Endothelial cell of umbilical vein (primary cell): ENCODE data around the gene FNBP1. TPM values are rescaled to one million over a fixed set of nuclear protein-coding genes. Genes with fewer than 3 reads are reported as not detected.

Experiments used
- BruUV-seq: library from RNA; stranded (reverse); fragments of 400-500 nt; replicated peaks from 2 replicates; lab custom pipeline; 2021; lab: Mats Ljungman, UMichigan
- CTCF ChIA-PET: fragments of 300-600, 350-600 bp; sonication (Branson Sonifier 250); formaldehyde crosslinking; loops from one replicate; lab custom pipeline; 2021; ENCODE audit warnings: antibody characterized with exemption, inconsistent platforms; lab: Charles Lee
- POLR2A ChIA-PET: fragments of 300-600, 350-600 bp; sonication (Branson Sonifier 250); formaldehyde crosslinking; loops from one replicate; lab custom pipeline; 2021; ENCODE audit warnings: antibody characterized with exemption, inconsistent platforms; lab: Charles Lee
- DNase-seq: peaks from one replicate; pipeline ENCODE4 v3.0.0-alpha.2; 2011; ENCODE audit warnings: low read depth, low spot score
- FAIRE-seq: peaks from 2 replicates; lab custom pipeline; 2011; peaks lifted over from hg19 to GRCh38; lab: Jason Lieb, UNC
- H2AFZ ChIP-seq: 2 replicates; pipeline ENCODE4 v1.6.0; 2012; ENCODE audit warnings: low read depth, low read length, control low read depth, inconsistent platforms
- H3K27ac ChIP-seq: 2 replicates; pipeline ENCODE4 v1.5.1; 2011; ENCODE audit warnings: low read depth, mild to moderate bottlenecking, control low read depth, low read length, moderate library complexity; ENCODE audit not compliant: insufficient read depth
- H3K27me3 ChIP-seq, 2 experiments: 2 replicates each; pipeline versions ENCODE4 v1.6.0 to v1.6.1; 2011; ENCODE audit warnings: low read length in 2 of 2, mixed read lengths in 1 of 2; ENCODE audit not compliant: control insufficient read depth in 2 of 2, insufficient read depth in 2 of 2
- H3K36me3 ChIP-seq, 2 experiments: 2 replicates in 1 of 2; 3 replicates in 1 of 2; pipeline ENCODE4 v1.5.1; 2011; ENCODE audit warnings: low read length in 2 of 2, mild to moderate bottlenecking in 1 of 2, moderate library complexity in 1 of 2; ENCODE audit not compliant: control insufficient read depth in 2 of 2, insufficient read depth in 2 of 2; ENCODE audit errors: extremely low read depth in 1 of 2
- H3K4me1 ChIP-seq: 3 replicates; pipeline ENCODE4 v1.5.1; 2011; ENCODE audit warnings: mild to moderate bottlenecking, low read length; ENCODE audit not compliant: control insufficient read depth, insufficient read depth; ENCODE audit errors: extremely low read depth
- H3K4me2 ChIP-seq: 2 replicates; pipeline ENCODE4 v1.6.1; 2011; ENCODE audit warnings: low read length, control low read depth, mixed read lengths; ENCODE audit not compliant: insufficient read depth
- H3K4me3 ChIP-seq, 3 experiments: fragments of 200-600 bp in 1 of 3; sonication (generic), shearing (Covaris generic) in 1 of 3; replicated peaks in 1 of 3; 2 replicates each; pipeline ENCODE4 v1.5.1; 2011 to 2016; ENCODE audit warnings: control low read depth in 3 of 3, low read length in 3 of 3, mild to moderate bottlenecking in 2 of 3, inconsistent platforms in 1 of 3, low read depth in 1 of 3, moderate library complexity in 1 of 3; ENCODE audit not compliant: insufficient read depth in 1 of 3
- H3K79me2 ChIP-seq: 2 replicates; pipeline ENCODE4 v1.6.0; 2012; ENCODE audit warnings: low read length, inconsistent platforms; ENCODE audit not compliant: control insufficient read depth, insufficient read depth
- H3K9ac ChIP-seq: replicated peaks from 2 replicates; pipeline ENCODE3; 2011; ENCODE audit warnings: low read length, control low read depth; ENCODE audit not compliant: insufficient read depth; ENCODE audit errors: extremely low read depth
- H3K9me1 ChIP-seq: replicated peaks from 3 replicates; pipeline ENCODE4 v1.6.0; 2011; ENCODE audit warnings: mild to moderate bottlenecking, low read length; ENCODE audit not compliant: control insufficient read depth, insufficient read depth; ENCODE audit errors: extremely low read depth
- H3K9me3 ChIP-seq: replicated peaks from 2 replicates; pipeline ENCODE4 v1.5.1; 2012; ENCODE audit warnings: low read length, inconsistent platforms; ENCODE audit not compliant: control insufficient read depth, insufficient read depth
- H4K20me1 ChIP-seq: replicated peaks from 2 replicates; pipeline ENCODE3; 2011; ENCODE audit warnings: mild to moderate bottlenecking, low read length; ENCODE audit not compliant: control insufficient read depth, insufficient read depth; ENCODE audit errors: extremely low read depth
- EZH2 ChIP-seq: IDR thresholded peaks from 2 replicates; pipeline ENCODE4 v1.6.1; 2012; ENCODE audit warnings: borderline replicate concordance, low read depth, mild to moderate bottlenecking, moderate library complexity, low read length, inconsistent platforms; ENCODE audit not compliant: severe bottlenecking
- FOS ChIP-seq: IDR thresholded peaks from 2 replicates; pipeline ENCODE4 v1.6.1; 2011; ENCODE audit warnings: mild to moderate bottlenecking, low read length, moderate library complexity, borderline replicate concordance; ENCODE audit not compliant: insufficient read depth
- GATA2 ChIP-seq: IDR thresholded peaks from 2 replicates; pipeline ENCODE4 v1.7.0; 2011; ENCODE audit warnings: low read depth, mild to moderate bottlenecking, moderate library complexity, mixed read lengths, low read length; ENCODE audit not compliant: insufficient read length, insufficient read depth
- JUN ChIP-seq: IDR thresholded peaks from 2 replicates; pipeline ENCODE4 v1.6.1; 2011; ENCODE audit warnings: borderline replicate concordance, low read depth; ENCODE audit not compliant: insufficient read length, insufficient read depth
- MYC ChIP-seq: IDR thresholded peaks from one replicate; pipeline ENCODE4 v1.6.1; 2011; ENCODE audit warnings: mild to moderate bottlenecking, low read depth, low read length
- POLR2A ChIP-seq: IDR thresholded peaks from 2 replicates; pipeline ENCODE4 v1.6.1; 2012; ENCODE audit warnings: low read depth, mild to moderate bottlenecking, control low read depth, low read length
- POLR2AphosphoS5 ChIP-seq: IDR thresholded peaks from 2 replicates; pipeline ENCODE4 v1.6.1; 2012; ENCODE audit warnings: low read depth, mild to moderate bottlenecking, control low read depth, low read length, moderate library complexity; ENCODE audit not compliant: insufficient read depth
- dilution Hi-C: fragments of 300-500 bp; cut with MboI; formaldehyde crosslinking; loops from one replicate; pipeline ENCODE4 v1.15.0; 2019; ENCODE audit warnings: low sequenced_read_pairs; ENCODE audit not compliant: extremely low pct_ligation_motif_present
- intact Hi-C: fragments of 100-400 bp; cut with micrococcal nuclease; formaldehyde crosslinking; loops from one replicate; pipeline ENCODE4 v1.10.0; 2022
- polyA plus RNA-seq, 4 experiments: library from polyadenylated mRNA; depleted of rRNA in 3 of 4; stranded (reverse) in 3 of 4; unstranded in 1 of 4; fragments of >200 nt; gene quantifications; 2 replicates each; pipeline versions ENCODE4 v1.2.1 to v1.2.3, GENCODE V29; 2011 to 2012; ENCODE audit warnings: missing spikeins in 1 of 4
- total RNA-seq: library from RNA; stranded (reverse); gene quantifications from 2 replicates; pipeline ENCODE4 v1.2.3, GENCODE V29; 2021
- TF ChIP-seq, protein P1 (sequence below), 2 donors: IDR thresholded peaks; 1 replicate in 1 of 2; 2 replicates in 1 of 2; pipeline ENCODE4 v1.5.1; 2011; ENCODE audit warnings: low read length in 2 of 2, mild to moderate bottlenecking in 2 of 2, moderate library complexity in 2 of 2, control low read depth in 1 of 2, inconsistent platforms in 1 of 2, low read depth in 1 of 2; ENCODE audit not compliant: insufficient read depth in 1 of 2; ENCODE audit errors: extremely low read depth in 1 of 2
- TF ChIP-seq, protein P2 (sequence below): IDR thresholded peaks from 2 replicates; pipeline ENCODE4 v1.6.1; 2011; ENCODE audit not compliant: insufficient read depth, insufficient read length

The FNBP1 gene
- total and polyA plus RNA-seq, 2 donors (not counting 3 experiments of a cell fraction or from before 2014, with no cell fraction given), result 10.9 to 43.9 TPM

DNA sequence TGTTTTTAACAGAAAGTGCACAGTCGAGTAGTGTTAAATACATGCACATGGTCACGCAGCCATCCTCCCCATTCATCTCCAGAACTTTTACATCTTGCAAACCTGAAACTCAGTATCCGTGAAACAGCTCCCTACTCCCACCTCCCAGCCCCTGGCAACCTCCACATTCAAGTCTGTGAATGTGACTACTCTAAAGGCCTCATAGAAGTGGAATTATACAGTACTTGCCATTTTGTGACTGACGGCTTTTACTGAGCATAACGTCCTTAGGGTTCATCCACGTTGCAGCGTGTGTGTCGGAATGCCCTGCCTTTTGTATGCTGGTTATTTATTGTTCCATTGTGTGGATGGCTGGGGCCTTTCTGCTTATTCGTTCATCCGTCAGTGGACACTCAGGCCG is 171.9 kb downstream of the FNBP1 start:
- Histone ChIP-seq H2AFZ (no peak overlapping the region), H3K9me1 (no peaks in the 10 kb centered on the region), H3K4me2 (no peak overlapping the region), H4K20me1 (no peaks in the 10 kb centered on the region), H3K27ac (no peak overlapping the region), H3K79me2 (no peaks in the 10 kb centered on the region), H3K4me1 (no peaks in the 10 kb centered on the region), H3K9me3 (no peaks in the 10 kb centered on the region), H3K9ac (no peak overlapping the region), H3K36me3 (peaks cover 0 to 8% of the 10 kb centered on the region in 2 experiments), H3K27me3 (no peaks in the 10 kb centered on the region), H3K4me3 (no peak overlapping the region)
- dilution Hi-C loops (no loop called here), intact Hi-C loops (no loop called here)
- BruUV-seq, result no TSS peak
- TF ChIP-seq FOS (no peak), GATA2 (no peak), POLR2AphosphoS5 (no peak), EZH2 (no peak), POLR2A (no peak), MYC (no peak), JUN (no peak)
- TF ChIP-seq, protein P1, sequence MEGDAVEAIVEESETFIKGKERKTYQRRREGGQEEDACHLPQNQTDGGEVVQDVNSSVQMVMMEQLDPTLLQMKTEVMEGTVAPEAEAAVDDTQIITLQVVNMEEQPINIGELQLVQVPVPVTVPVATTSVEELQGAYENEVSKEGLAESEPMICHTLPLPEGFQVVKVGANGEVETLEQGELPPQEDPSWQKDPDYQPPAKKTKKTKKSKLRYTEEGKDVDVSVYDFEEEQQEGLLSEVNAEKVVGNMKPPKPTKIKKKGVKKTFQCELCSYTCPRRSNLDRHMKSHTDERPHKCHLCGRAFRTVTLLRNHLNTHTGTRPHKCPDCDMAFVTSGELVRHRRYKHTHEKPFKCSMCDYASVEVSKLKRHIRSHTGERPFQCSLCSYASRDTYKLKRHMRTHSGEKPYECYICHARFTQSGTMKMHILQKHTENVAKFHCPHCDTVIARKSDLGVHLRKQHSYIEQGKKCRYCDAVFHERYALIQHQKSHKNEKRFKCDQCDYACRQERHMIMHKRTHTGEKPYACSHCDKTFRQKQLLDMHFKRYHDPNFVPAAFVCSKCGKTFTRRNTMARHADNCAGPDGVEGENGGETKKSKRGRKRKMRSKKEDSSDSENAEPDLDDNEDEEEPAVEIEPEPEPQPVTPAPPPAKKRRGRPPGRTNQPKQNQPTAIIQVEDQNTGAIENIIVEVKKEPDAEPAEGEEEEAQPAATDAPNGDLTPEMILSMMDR (IDR thresholded peaks at IDR 0.05; ENCODE audit: extremely low read depth in 1 of 2, insufficient read depth in 1 of 2, low read depth in 1 of 2, low read length in 2 of 2), result no peak
- TF ChIP-seq, protein P2, sequence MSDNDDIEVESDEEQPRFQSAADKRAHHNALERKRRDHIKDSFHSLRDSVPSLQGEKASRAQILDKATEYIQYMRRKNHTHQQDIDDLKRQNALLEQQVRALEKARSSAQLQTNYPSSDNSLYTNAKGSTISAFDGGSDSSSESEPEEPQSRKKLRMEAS, result no peak
- no peak for DNase-seq
- POLR2A ChIA-PET, result no interaction called here
- CTCF ChIA-PET, result no interaction called here
- no peak for FAIRE-seq
